Nephron (organoid): Measurements from ENCODE around the gene C19orf85.
A peak's percentile ranks its signal among the peaks of the same experiment; 100 is the strongest.

Experiments
- H3K27ac Mint-ChIP-seq, 3 experiments: 2 replicates each; pipeline ENCODE4 v1.8.0; 2020; ENCODE audit warnings: mixed read lengths in 3 of 3, mild to moderate bottlenecking in 2 of 3, moderate library complexity in 1 of 3
- H3K27me3 Mint-ChIP-seq: 2 replicates; pipeline ENCODE4 v1.8.0; 2021; ENCODE audit warnings: low read depth, mild to moderate bottlenecking, moderate library complexity, mixed read lengths
- H3K36me3 Mint-ChIP-seq: 2 replicates; pipeline ENCODE4 v1.8.0; 2020; ENCODE audit warnings: low read depth, mixed read lengths
- H3K4me1 Mint-ChIP-seq: 2 replicates; pipeline ENCODE4 v1.8.0; 2020; ENCODE audit warnings: mixed read lengths
- H3K4me3 Mint-ChIP-seq, 3 experiments: 2 replicates each; pipeline ENCODE4 v1.8.0; 2020; ENCODE audit warnings: mild to moderate bottlenecking in 3 of 3, mixed read lengths in 3 of 3, moderate library complexity in 2 of 3
- H3K9me3 Mint-ChIP-seq: 2 replicates; pipeline ENCODE4 v1.8.0; 2020; ENCODE audit warnings: mixed read lengths
- CTCF ChIP-seq, 3 experiments: fragments of 200-600 bp; sonication (generic); IDR thresholded peaks; one replicate each; pipeline ENCODE4 v1.5.0; 2021; ENCODE audit warnings: antibody characterized with exemption in 3 of 3; ENCODE audit not compliant: unreplicated experiment in 3 of 3

C19orf85 gene

GRCh38 chr19:55419624-55420236 is 44.8 kb downstream of the C19orf85 start:
- H3K36me3 Mint-ChIP-seq, result no peaks in the 10 kb centered on the region
- no peak overlapping the region for H3K27ac Mint-ChIP-seq
- no peaks in the 10 kb centered on the region for H3K9me3 Mint-ChIP-seq
- H3K4me1 Mint-ChIP-seq, result no peaks in the 10 kb centered on the region
- H3K27me3 Mint-ChIP-seq, result peaks cover 26% of the 10 kb centered on the region
- no peak for TF ChIP-seq CTCF (IDR thresholded peaks at IDR 0.05; ENCODE audit: unreplicated experiment in 3 of 3)
- H3K4me3 Mint-ChIP-seq, result no peak overlapping the region

DNA sequence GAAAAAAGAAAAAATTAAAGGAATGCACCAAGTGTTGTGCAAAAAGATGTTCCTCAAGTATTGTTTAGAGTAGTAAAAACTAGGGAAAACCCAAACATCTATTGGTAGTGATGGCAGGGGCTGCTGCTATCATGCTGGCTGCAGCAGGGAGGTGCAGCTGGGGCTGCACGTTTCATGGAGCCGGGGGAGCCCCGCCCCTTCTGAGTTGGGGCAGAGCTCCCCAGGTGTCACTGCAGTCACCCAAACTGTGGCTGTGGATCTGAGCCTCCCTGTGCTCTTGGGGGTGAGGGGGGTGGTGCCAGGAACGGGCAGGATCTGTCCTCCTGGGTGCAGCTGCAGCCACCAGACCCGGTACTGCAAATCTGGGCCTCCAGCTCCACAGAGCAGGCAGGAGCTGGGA is 45.4 kb downstream of the C19orf85 start:
- H3K36me3 Mint-ChIP-seq, result no peaks in the 10 kb centered on the region
- TF ChIP-seq CTCF (IDR thresholded peaks at IDR 0.05; ENCODE audit: unreplicated experiment in 3 of 3), result no peak

GRCh38 chr19:55418185-55418584 is 46.4 kb downstream of the C19orf85 start:
- Mint-ChIP-seq H3K27ac (no peak overlapping the region), H3K27me3 (peaks cover 22% of the 10 kb centered on the region), H3K4me3 (no peak overlapping the region), H3K36me3 (no peaks in the 10 kb centered on the region), H3K4me1 (no peaks in the 10 kb centered on the region), H3K9me3 (no peaks in the 10 kb centered on the region)
- TF ChIP-seq CTCF (IDR thresholded peaks at IDR 0.05; ENCODE audit: unreplicated experiment in 3 of 3), result peak; percentile 73 to 79 (median 75)

More for the DNA sequence above, 45.4 kb downstream of the C19orf85 start:
- Mint-ChIP-seq H3K27me3 (peaks cover 26% of the 10 kb centered on the region), H3K9me3 (no peaks in the 10 kb centered on the region), H3K27ac (no peak overlapping the region), H3K4me1 (no peaks in the 10 kb centered on the region), H3K4me3 (no peak overlapping the region)
